ENCODE results near the gene BACH2. TPM values are rescaled to one million over a fixed set of nuclear protein-coding genes. Genes with fewer than 3 reads are reported as not detected.

Gene BACH2
- total and polyA plus RNA-seq, 2 of the 8 experiments (the other 6 are each of a cell fraction or from before 2014, with no cell fraction given), result 1.9 to 5.9 TPM

DNA sequence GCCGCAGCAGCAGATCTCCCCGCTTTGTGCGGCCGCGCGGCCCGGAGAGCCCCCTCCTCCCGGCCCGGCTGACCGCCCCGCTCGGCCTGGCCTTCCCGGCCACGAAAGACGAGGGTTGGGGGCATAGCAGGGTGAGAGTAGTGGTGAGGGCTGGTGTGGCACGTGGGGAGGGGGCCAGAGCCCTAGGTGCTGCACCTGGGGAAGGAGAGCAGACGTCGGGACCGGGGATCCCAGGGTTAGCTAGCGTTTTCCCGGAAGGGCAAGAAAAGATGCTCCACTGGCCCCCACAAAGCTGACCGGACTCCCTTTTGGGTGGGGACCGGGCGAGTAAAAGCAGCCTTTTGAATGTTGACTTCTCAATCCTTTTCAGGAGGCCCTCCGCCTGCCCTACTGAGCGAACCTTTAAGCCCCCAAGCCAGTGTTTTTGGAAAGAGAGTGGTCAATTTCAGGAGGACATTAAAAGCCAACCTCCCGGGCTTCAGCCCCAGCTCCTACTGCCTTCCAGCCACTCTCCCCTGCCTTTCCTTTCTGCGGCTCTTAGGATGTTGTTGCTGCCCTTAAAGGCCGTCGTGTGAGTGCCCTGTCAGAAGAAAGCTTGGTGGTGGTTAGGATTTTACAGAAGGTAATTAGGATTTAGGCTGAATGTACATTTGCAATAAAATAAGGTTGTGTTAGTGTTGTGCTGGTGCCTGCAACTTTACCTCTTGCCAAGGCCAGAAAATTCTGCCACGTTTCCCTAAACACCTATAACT lies 648 bp upstream of the BACH2 start:
- Histone ChIP-seq H4K8ac (ENCODE audit: extremely low read depth, insufficient read depth, low read length) (peak overlapping the region; percentile 35; the same call in 1 of the 2 replicates), H2AK5ac (ENCODE audit: low read depth, low read length) (no peak overlapping the region), H3K14ac (ENCODE audit: insufficient read length) (no peak overlapping the region), H4K20me1 (replicated peaks in 1 of 2; ENCODE audit: control insufficient read depth in 1 of 2, insufficient read depth in 2 of 2, low read length in 2 of 2) (peaks cover 5 to 7% of the 10 kb centered on the region in 2 experiments), H2BK120ac (replicated peaks; ENCODE audit: low read depth, low read length) (no peak overlapping the region), H2BK20ac (ENCODE audit: low read length) (no peak overlapping the region), H3K18ac (ENCODE audit: extremely low read depth, low read length) (peak overlapping the region; percentile 98), H3K79me2 (ENCODE audit: control insufficient read depth in 1 of 2, insufficient read depth in 2 of 2, low read length in 2 of 2) (no peaks in the 10 kb centered on the region), H2BK15ac (ENCODE audit: low read length) (no peak overlapping the region), H3K79me1 (ENCODE audit: low read depth, low read length) (no peaks in the 10 kb centered on the region), H3K4me2 (ENCODE audit: insufficient read depth in 1 of 2, low read depth in 2 of 2, low read length in 2 of 2) (peak overlapping the region; percentile 97 to 99), H3K4ac (replicated peaks; ENCODE audit: insufficient read length, low read depth, low read length) (no peak overlapping the region), H4K5ac (ENCODE audit: insufficient read length, low read depth, low read length) (peak overlapping the region; percentile 79), H3K23me2 (ENCODE audit: low read depth, low read length) (peaks cover 19% of the 10 kb centered on the region), H3K36me3 (ENCODE audit: control insufficient read depth in 2 of 4, insufficient read depth in 4 of 4, low read length in 3 of 4) (no peaks in the 10 kb centered on the region), H3K4me1 (replicated peaks in 1 of 4; ENCODE audit: control insufficient read depth in 3 of 4, insufficient read depth in 4 of 4, low read length in 3 of 4) (peaks cover 8 to 17% (median 12%) of the 10 kb centered on the region in 4 experiments), H2AFZ (ENCODE audit: low read length) (peak overlapping the region; percentile 36), H3K56ac (replicated peaks; ENCODE audit: insufficient read length, low read depth, low read length) (no peak overlapping the region), H3K27me3 (replicated peaks in 1 of 4; ENCODE audit: control insufficient read depth in 3 of 4, extremely low read depth in 1 of 4, insufficient read depth in 3 of 4, low read length in 3 of 4) (peaks cover 4 to 26% (median 22%) of the 10 kb centered on the region in 4 experiments; a peak in 6 of 7 replicates), H2BK5ac (ENCODE audit: low read depth, low read length) (peak overlapping the region; percentile 81), H3K27ac (ENCODE audit: low read depth, low read length) (peak overlapping the region; percentile 70; the same call in 1 of the 2 replicates), H3K9ac (replicated peaks in 1 of 4; ENCODE audit: extremely low read depth in 1 of 4, low read depth in 3 of 4, low read length in 3 of 4) (peak overlapping the region; percentile 52 to 70 (median 62)), H3K9me3 (ENCODE audit: insufficient read depth in 2 of 2, low read depth in 1 of 2, low read length in 1 of 2) (no peaks in the 10 kb centered on the region), H4K91ac (replicated peaks; ENCODE audit: insufficient read length, low read length) (peak overlapping the region; percentile 93), H3K23ac (ENCODE audit: insufficient read length) (no peak overlapping the region), H2BK12ac (ENCODE audit: low read depth, low read length) (peak overlapping the region; percentile 91), H3K4me3 (ENCODE audit: extremely low read depth in 1 of 4, insufficient read depth in 2 of 4, low read depth in 3 of 4, low read length in 4 of 4) (peak overlapping the region; percentile 44 to 76 (median 73))
- DNase-seq (ENCODE audit: low read depth in 1 of 2, low spot score in 2 of 2) (no peak), FAIRE-seq (no peak)
- ChIA-PET POLR2A (ENCODE audit: partially characterized antibody) (interaction anchor here (0.7 to 2.1 kb wide), 7 partner anchors 13 to 138 kb away, joined by 3 to 8 read pairs (median 3); no protein-coding TSS in a partner anchor), CTCF (ENCODE audit: partially characterized antibody) (interaction anchor here (0.6 to 16.3 kb wide), 10 partner anchors 9 to 232 kb away, joined by 3 to 234 read pairs (median 4); no protein-coding TSS in a partner anchor)
- peak; percentile 59 for TF ChIP-seq ASH2L (IDR thresholded peaks at IDR 0.05; ENCODE audit: low read length)
- TF ChIP-seq JUND (IDR thresholded peaks at IDR 0.05; ENCODE audit: low read length), result no peak
- peak; percentile 50 for TF ChIP-seq KDM4A (IDR thresholded peaks at IDR 0.05; ENCODE audit: low read depth, low read length, severe bottlenecking)
- TF ChIP-seq, protein P1, sequence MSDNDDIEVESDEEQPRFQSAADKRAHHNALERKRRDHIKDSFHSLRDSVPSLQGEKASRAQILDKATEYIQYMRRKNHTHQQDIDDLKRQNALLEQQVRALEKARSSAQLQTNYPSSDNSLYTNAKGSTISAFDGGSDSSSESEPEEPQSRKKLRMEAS (IDR thresholded peaks at IDR 0.05), result peak; percentile 75; the same call in 1 of the 2 replicates
- no peak for TF ChIP-seq EP300 (IDR thresholded peaks at IDR 0.05; ENCODE audit: borderline replicate concordance in 1 of 2, low read depth in 2 of 2, low read length in 2 of 2)
- 0 out of 2 replicates have a peak, but pooled peaks have one; percentile 6 for TF ChIP-seq TAF1 (IDR thresholded peaks at IDR 0.05; ENCODE audit: low read depth, low read length)
- TF ChIP-seq SIN3A (conservative IDR thresholded peaks at IDR 0.05 in 1 of 2, IDR thresholded peaks at IDR 0.05 in 1 of 2; ENCODE audit: low read depth in 1 of 2, low read length in 2 of 2), result peak in 1 of 2 experiments; percentile 8; a peak in 1 of 4 replicates
- TF ChIP-seq GTF2F1 (IDR thresholded peaks at IDR 0.05; ENCODE audit: borderline replicate concordance, low read depth, low read length), result no peak
- peak in 1 of 2 experiments; percentile 43; a peak in 2 of 3 replicates for TF ChIP-seq POLR2A (IDR thresholded peaks at IDR 0.05; ENCODE audit: control extremely low read depth in 1 of 2, low read depth in 2 of 2, low read length in 2 of 2)
- 26% methylated on average over 16 of the region's 31 CpGs; no CpG with 5 or more reads in 1 of the 2 experiments for WGBS, 2 experiments (ENCODE audit: extremely low coverage in 1 of 2, insufficient coverage in 1 of 2, insufficient read length in 1 of 2, insufficient replicate concordance in 2 of 2, low coverage in 1 of 2, low lambda C conversion rate in 2 of 2, missing lambda C conversion rate in 1 of 2)
